Purkinje cell (primary cell): Measurements from ENCODE around the gene A3GALT2. TPM values are rescaled to one million over a fixed set of nuclear protein-coding genes. Genes with fewer than 3 reads are reported as not detected.

Source experiments
- polyA plus RNA-seq: library from polyadenylated mRNA; unstranded; fragments of >200 nt; fragmentation: Nextera tagmentation; gene quantifications from 2 replicates; pipeline ENCODE4 v1.2.1, GENCODE V29; 2014

The A3GALT2 gene
- not detected in 2 replicates for polyA plus RNA-seq

DNA sequence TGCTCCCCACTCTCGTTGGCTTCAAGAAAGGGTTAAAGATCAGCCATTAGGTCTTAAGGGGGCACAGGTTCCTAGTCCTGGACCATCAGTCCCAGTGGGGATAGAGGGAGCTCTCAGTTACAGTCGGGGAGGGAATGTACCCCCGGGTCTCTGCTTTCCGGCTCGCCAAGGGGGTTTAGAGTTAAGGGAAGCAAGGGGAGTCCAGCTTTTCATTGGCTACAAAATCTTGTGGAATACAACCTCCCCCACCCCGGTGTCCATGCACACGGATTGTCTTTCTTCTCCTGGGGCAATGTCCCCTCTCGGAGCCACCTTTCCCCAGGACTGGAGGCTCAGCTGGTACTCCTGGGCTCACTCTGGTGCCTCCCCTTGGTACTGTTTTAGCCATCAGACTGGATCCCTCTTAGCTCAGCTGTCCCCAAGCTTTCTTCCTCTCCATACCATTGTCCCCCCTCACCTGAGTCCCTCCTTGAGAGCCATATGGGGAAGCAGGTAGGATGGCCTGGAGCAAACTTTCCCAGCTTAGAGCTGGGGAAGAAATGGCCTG lies at the start of gene A3GALT2:
A3GALT2 (minus strand) TSS at position 480 of the 547 bp plus-strand sequence; CDS start at position 480, 0 bp downstream.

Other genes with a start within 250 kb of the A3GALT2 start
- 8.1 and 8.2 TPM in 2 replicates for gene AZIN2, start 239.9 kb downstream of the A3GALT2 start, polyA plus RNA-seq
- 0.15 and 0.79 TPM in 2 replicates for gene TRIM62, start 139.1 kb downstream of the A3GALT2 start, polyA plus RNA-seq
- gene ZNF362, start 64.6 kb downstream of the A3GALT2 start, polyA plus RNA-seq: 1.9 and 3.0 TPM in 2 replicates
- 21.7 and 25.1 TPM in 2 replicates for gene PHC2, start 110.0 kb upstream of the A3GALT2 start, polyA plus RNA-seq
- gene ZSCAN20, start 151.5 kb upstream of the A3GALT2 start, polyA plus RNA-seq: 0.84 and 2.0 TPM in 2 replicates